Endodermal cell (in vitro differentiated cells): ENCODE results near the gene BCL11A. TPM values are rescaled to one million over a fixed set of nuclear protein-coding genes. Genes with fewer than 3 reads are reported as not detected.

Experiments
- DNase-seq: peaks from one replicate; pipeline ENCODE4 v3.0.0-alpha.2; 2017
- H3K27ac ChIP-seq: 2 replicates; pipeline ENCODE4 v1.5.1; 2013; ENCODE audit warnings: mild to moderate bottlenecking, low read depth, low read length, moderate library complexity
- H3K27me3 ChIP-seq: 2 replicates; pipeline ENCODE4 v1.6.1; 2013; ENCODE audit warnings: mild to moderate bottlenecking, low read length, moderate library complexity; ENCODE audit not compliant: insufficient read depth, control insufficient read depth, poor library complexity, severe bottlenecking
- H3K36me3 ChIP-seq: 2 replicates; pipeline ENCODE4 v1.7.0; 2013; ENCODE audit warnings: mild to moderate bottlenecking, low read length, moderate library complexity; ENCODE audit not compliant: control insufficient read depth, insufficient read depth
- H3K4me1 ChIP-seq: one replicate; pipeline ENCODE4 v1.7.0; 2013; ENCODE audit warnings: low read length; ENCODE audit not compliant: control insufficient read depth, insufficient read depth
- H3K4me3 ChIP-seq: 2 replicates; pipeline ENCODE4 v1.5.1; 2013; ENCODE audit warnings: mild to moderate bottlenecking, low read length, moderate library complexity
- H3K9ac ChIP-seq: 2 replicates; pipeline ENCODE4 v1.6.1; 2013; ENCODE audit warnings: mild to moderate bottlenecking, low read length, moderate library complexity; ENCODE audit not compliant: poor library complexity, severe bottlenecking; ENCODE audit errors: extremely low read depth
- H3K9me3 ChIP-seq: 2 replicates; pipeline ENCODE4 v1.6.1; 2013; ENCODE audit warnings: mild to moderate bottlenecking, low read length, moderate library complexity; ENCODE audit not compliant: control insufficient read depth
- H3K27ac Mint-ChIP-seq: 2 replicates; pipeline ENCODE4 v1.8.0; 2020; ENCODE audit warnings: mixed read lengths
- H3K27me3 Mint-ChIP-seq: 2 replicates; pipeline ENCODE4 v1.8.0; 2021; ENCODE audit warnings: mild to moderate bottlenecking, mixed read lengths; ENCODE audit not compliant: insufficient read depth
- H3K36me3 Mint-ChIP-seq: 2 replicates; pipeline ENCODE4 v1.8.0; 2020; ENCODE audit warnings: low read depth, mixed read lengths
- H3K4me1 Mint-ChIP-seq: 2 replicates; pipeline ENCODE4 v1.8.0; 2020; ENCODE audit warnings: mixed read lengths
- H3K4me3 Mint-ChIP-seq: 2 replicates; pipeline ENCODE4 v1.8.0; 2020; ENCODE audit warnings: mild to moderate bottlenecking, moderate library complexity, mixed read lengths
- H3K9me3 Mint-ChIP-seq: 2 replicates; pipeline ENCODE4 v1.8.0; 2020; ENCODE audit warnings: mild to moderate bottlenecking, mixed read lengths
- CTCF ChIP-seq: fragments of 200-600 bp; sonication (generic); conservative IDR thresholded peaks from 2 replicates; pipeline ENCODE4 v1.5.0; 2021; ENCODE audit warnings: antibody characterized with exemption, mild to moderate bottlenecking
- WGBS, 2 experiments: methylation state at CpG; one replicate each; pipeline versions ENCODE4 v1.1.5 to v1.1.7; 2013; ENCODE audit warnings: missing lambda C conversion rate in 2 of 2, mixed read lengths in 1 of 2; ENCODE audit not compliant: insufficient coverage in 1 of 2, insufficient read length in 1 of 2; 5-methylcytosine and 5-hydroxymethylcytosine counted together
- total RNA-seq, 2 donors: library from RNA; stranded (reverse); fragmentation: NEBNext Ultra II Directional in 1 of 2; extraction: Animal tissue kit (Norgen Biotek cat#: 25700) in 1 of 2; gene quantifications; 2 replicates in 1 of 2; 3 replicates in 1 of 2; pipeline ENCODE4 v1.2.1, GENCODE V29; 2021

Gene BCL11A
- total RNA-seq, 2 donors from 2014 or later = 14.7 to 16.3 TPM

GRCh38 chr2:60570251-60570650 is 16.8 kb upstream of the BCL11A start:
- Histone ChIP-seq H3K4me3 (peak overlapping the region; percentile 74), H3K27ac (no peak overlapping the region), H3K9me3 (no peaks in the 10 kb centered on the region), H3K27me3 (peaks cover 99% of the 10 kb centered on the region), H3K4me1 (no peaks in the 10 kb centered on the region), H3K36me3 (no peaks in the 10 kb centered on the region), H3K9ac (no peak overlapping the region)
- Mint-ChIP-seq H3K36me3 (no peaks in the 10 kb centered on the region), H3K4me3 (no peak overlapping the region), H3K9me3 (no peaks in the 10 kb centered on the region), H3K27me3 (peaks cover 31% of the 10 kb centered on the region), H3K27ac (no peak overlapping the region), H3K4me1 (peaks cover 12% of the 10 kb centered on the region)
- DNase-seq = no peak
- 15 to 21% methylated on average over 7 to 9 of the region's 9 CpGs for WGBS, 2 experiments
- no peak for TF ChIP-seq CTCF

DNA sequence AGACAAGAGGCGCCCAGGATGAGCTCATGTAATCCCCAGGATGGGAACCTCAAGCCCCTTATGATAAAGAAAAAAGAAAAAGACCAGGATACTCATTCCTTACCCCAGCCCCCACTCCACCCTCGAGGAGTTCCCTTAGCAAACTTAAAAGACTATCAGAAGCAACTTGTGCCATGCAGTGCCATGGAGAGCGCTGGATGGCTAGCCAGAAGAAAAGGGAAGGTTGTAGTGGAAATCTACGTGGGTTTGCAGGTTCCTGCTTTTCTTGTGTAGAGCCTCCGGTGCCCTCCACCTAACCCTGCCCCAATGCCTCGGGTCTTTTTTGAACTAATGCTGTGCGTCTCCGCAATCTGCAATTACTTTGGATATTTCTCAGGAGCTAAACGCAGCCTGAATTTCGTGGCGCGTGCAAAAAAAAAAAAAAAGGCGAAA is 16.2 kb upstream of the BCL11A start:
- H3K4me1 Mint-ChIP-seq = peaks cover 12% of the 10 kb centered on the region
- Histone ChIP-seq H3K9me3 (no peaks in the 10 kb centered on the region), H3K36me3 (no peaks in the 10 kb centered on the region), H3K4me3 (peak overlapping the region; percentile 74), H3K4me1 (no peaks in the 10 kb centered on the region), H3K9ac (no peak overlapping the region), H3K27ac (no peak overlapping the region), H3K27me3 (peaks cover 99% of the 10 kb centered on the region)
- no peaks in the 10 kb centered on the region for H3K36me3 Mint-ChIP-seq
- TF ChIP-seq CTCF = no peak
- H3K9me3 Mint-ChIP-seq = no peaks in the 10 kb centered on the region
- no peak overlapping the region for H3K27ac Mint-ChIP-seq
- peaks cover 32% of the 10 kb centered on the region for H3K27me3 Mint-ChIP-seq
- WGBS, 2 experiments = 0 to 2% methylated on average over 3 to 13 of the region's 13 CpGs
- H3K4me3 Mint-ChIP-seq = no peak overlapping the region
- DNase-seq = peak; percentile 63

- peaks cover 12% of the 10 kb centered on the region for H3K4me1 Mint-ChIP-seq
- H3K27ac Mint-ChIP-seq = no peak overlapping the region
- H3K27ac ChIP-seq = no peak overlapping the region
- no peaks in the 10 kb centered on the region for H3K9me3 Mint-ChIP-seq
- H3K4me1 ChIP-seq = no peaks in the 10 kb centered on the region
- H3K27me3 ChIP-seq = peaks cover 99% of the 10 kb centered on the region
- TF ChIP-seq CTCF = no peak
- no peaks in the 10 kb centered on the region for H3K36me3 ChIP-seq
- 49 to 56% methylated on average over 5 to 10 of the region's 11 CpGs for WGBS, 2 experiments
- peaks cover 20% of the 10 kb centered on the region for H3K27me3 Mint-ChIP-seq
- H3K4me3 ChIP-seq = no peak overlapping the region
- H3K9ac ChIP-seq = no peak overlapping the region
- H3K4me3 Mint-ChIP-seq = no peak overlapping the region
- H3K36me3 Mint-ChIP-seq = no peaks in the 10 kb centered on the region
- no peaks in the 10 kb centered on the region for H3K9me3 ChIP-seq
- DNase-seq = no peak
These were observed 14.7 kb upstream of the BCL11A start for GRCh38 chr2:60567919-60568768.
